ENCODE measurements around the gene JAKMIP1.
"Not testable (repeated sequence)": the region's sequence is repeated elsewhere in the genome, so short reads cannot be mapped to it uniquely, and the experiment has no call there.

JAKMIP1 gene

DNA sequence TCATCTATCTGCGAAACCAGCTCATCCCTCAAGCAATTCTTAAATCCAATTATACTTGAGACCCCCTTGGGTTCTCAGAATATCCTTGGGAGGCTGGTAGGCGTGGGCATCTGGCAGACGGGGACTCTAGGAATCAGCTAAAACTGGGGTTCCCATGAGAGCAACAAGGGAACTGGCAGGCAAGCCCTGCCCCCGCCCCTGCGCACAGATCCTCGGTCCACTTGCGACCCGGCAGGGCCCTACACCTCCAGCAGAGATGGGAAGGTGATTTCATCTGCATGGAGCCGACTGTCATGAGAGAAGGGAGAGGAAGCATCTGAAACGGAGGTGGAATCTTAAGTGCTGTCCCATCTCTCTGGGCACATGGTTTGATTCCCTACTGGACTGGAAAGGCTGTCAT lies 172.2 kb downstream of the JAKMIP1 start:
- DNase-seq, result no peak

- no peak for DNase-seq
These were observed 173.0 kb downstream of the JAKMIP1 start for GRCh38 chr4:6027392-6027791.

GRCh38 chr4:6024313-6024960 lies 175.9 kb downstream of the JAKMIP1 start:
- DNase-seq, result no peak

- DNase-seq, result no peak
These were observed 176.6 kb downstream of the JAKMIP1 start for GRCh38 chr4:6023731-6024130.

- DNase-seq, result no peak
These were observed 177.6 kb downstream of the JAKMIP1 start for GRCh38 chr4:6022607-6023288.

DNA sequence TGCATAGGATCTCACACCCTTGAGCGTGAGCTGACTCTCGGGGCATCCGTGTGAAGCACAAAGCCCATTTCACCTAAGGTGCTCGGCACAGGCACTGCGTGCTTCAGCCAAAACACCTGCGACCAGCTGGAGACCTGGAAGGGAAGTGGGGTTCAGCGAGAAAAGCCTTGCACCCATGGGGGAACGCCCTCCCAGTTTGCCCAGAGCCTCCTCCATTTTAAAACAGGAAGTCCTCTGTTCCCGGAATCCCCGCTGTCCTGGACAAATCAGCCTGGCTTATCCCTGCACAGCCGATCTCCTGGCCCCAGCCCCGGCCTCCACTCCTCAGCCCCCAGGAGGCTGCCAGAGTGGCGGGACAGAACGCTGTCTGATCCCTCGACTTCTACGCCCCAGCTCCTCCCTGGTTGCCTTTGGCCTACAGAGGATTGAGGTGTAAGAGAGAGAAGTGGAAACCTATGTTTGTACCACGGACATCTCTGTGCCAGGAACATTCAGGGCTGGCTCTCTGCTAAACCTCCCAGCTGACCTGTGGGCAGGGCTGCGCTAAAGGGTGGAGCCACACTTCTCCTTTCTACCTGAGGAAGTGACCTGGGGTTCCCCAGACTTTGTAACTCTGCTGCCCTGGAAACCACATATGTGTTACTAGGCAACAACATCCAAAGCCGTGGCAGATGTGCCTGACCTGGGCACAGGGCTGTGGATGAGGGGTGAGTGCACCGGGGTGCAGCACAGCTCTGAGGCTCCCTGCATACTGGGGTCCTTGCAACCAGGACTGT lies 178.3 kb downstream of the JAKMIP1 start:
- no peak for DNase-seq

DNA sequence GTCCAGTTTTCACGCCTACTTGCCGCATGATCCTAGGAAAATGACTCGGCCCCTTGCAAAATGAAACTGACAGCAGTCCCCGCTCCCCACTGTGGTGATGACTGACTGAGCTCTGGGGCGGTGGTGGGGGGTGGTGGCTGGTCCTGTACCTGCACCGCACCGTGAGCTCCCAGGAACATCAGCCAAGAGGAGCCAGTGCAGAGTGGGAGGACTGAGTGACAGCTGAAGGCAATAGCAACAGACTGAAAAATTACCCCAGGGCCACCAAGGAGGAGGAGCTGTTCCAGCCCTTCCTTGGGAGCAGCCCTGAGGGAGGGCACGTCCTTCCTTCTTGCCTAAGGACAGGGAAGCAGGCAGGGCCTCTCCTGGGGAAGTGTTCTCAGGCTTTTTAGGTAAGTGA lies 179.7 kb downstream of the JAKMIP1 start:
- no peak for DNase-seq

DNA sequence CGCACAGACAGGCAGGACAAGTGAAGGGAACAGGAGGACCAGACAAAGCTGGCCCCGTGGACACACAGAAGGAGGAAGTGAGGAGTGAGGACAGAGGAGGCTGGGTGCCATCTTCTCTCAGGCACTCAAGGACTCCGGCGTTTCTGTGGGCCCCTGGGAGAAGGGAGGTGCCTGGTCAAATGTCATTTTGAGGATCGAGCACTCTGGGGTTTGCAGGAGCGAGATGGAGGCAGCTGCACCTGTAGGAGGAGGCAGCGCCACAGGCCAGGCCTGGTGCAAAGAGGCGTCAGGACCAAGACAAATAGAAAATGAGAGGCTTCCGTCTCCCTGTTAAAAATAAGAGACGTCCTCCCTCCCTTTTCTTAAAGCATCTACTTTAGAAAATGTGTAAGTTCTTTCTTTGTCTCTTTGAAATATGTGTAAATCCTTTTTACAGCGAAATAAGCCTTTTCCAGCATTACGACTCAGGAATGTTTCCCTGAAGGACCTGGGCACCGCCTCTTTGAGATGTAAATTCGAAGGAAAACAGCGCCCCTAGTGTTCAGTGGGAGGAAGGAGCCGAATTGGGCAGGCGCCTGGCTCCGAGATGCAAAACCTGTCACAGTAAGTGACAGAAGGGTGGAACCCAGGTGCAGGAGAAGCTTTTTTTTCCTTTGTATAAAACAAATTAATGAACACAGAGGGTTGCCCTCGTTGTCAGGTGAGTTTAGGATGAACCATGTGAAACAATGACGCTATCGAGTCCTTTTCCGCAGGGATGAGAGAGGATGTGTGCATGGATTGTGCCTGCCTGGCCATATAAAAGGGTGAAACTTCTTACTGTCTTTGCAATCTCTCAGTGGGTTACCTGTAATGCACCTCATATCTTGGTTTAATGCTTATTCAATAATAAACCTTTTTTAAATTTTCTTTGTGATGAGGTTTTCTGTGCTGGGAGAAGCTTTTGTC lies 180.8 kb downstream of the JAKMIP1 start:
- peak; percentile 3 for DNase-seq

- DNase-seq, result no peak
These were observed 182.0 kb downstream of the JAKMIP1 start, which contains the start of gene C4orf50 for GRCh38 chr4:6018331-6018730. Gene C4orf50 (minus strand): TSS chr4:6018431.

- no peak for DNase-seq
These were observed 182.5 kb downstream of the JAKMIP1 start for GRCh38 chr4:6017800-6018199.

DNA sequence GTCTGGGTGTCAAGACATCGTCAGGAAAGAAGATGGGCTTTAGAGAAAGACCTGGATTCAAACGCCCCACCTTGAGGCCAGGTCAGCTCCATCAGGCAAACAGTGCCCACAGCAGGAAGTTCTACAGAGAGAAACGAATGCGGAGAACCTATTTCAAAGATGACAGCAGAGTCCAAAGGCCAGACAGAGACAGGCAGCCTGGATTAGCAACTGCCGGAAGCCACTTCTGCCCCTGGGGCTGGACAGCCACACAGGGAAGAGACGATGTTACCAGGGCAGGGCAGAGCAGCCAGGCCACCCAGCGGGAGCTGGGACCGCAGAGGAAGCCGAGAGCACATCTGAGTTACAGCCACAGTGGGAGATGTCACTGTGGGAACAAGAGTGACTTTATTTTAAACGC lies 183.3 kb downstream of the JAKMIP1 start:
- DNase-seq, result no peak

- no peak for DNase-seq
These were observed 186.8 kb downstream of the JAKMIP1 start for GRCh38 chr4:6013564-6013963.

GRCh38 chr4:6012200-6012599 lies 188.1 kb downstream of the JAKMIP1 start:
- DNase-seq, result no peak

DNA sequence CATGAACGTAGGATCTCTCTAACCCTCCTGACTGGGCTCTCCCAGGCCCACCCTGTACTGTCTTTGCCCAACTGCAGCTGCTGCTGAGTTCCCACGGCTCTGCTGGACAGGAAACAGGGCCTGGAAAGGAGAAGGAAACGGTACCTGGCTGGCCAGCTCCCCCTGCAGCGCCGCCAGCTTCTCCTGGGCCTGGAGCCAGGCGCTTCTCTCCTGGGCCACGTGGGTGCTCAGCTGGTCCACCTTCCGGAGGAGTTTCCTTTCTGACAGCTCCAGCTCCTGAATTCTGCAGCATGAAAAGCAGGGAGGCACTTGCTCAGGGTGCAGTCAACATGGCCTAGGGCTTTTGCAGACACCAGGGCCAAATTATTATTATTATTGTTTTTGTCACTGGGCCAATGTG lies 188.7 kb downstream of the JAKMIP1 start:
- DNase-seq, result no peak

- DNase-seq, result no peak
These were observed 189.1 kb downstream of the JAKMIP1 start for GRCh38 chr4:6011271-6011671.

- DNase-seq, result no peak
These were observed 189.6 kb downstream of the JAKMIP1 start for GRCh38 chr4:6010789-6011188.

DNA sequence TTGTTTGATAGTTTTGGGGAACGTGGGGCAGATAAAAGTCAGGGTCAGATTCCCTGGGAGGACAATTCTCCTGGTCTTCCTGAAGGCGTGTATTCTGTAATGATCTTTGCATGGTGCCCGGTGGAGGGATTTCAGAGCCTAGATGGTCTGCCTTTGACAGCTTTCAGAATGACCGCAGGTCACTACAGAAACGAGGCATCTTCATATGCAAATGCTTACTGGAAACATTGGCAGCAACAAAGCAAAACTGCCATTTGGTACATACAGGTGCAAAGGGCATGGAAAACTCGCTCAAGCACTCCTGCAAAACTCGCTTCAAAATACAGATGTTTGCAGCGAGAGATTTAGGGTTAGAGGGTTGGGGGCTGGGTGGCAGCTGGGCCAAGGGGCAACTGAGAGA lies 190.9 kb downstream of the JAKMIP1 start:
- DNase-seq, result no peak

- DNase-seq, result no peak
These were observed 191.5 kb downstream of the JAKMIP1 start for GRCh38 chr4:6008766-6009385.

DNA sequence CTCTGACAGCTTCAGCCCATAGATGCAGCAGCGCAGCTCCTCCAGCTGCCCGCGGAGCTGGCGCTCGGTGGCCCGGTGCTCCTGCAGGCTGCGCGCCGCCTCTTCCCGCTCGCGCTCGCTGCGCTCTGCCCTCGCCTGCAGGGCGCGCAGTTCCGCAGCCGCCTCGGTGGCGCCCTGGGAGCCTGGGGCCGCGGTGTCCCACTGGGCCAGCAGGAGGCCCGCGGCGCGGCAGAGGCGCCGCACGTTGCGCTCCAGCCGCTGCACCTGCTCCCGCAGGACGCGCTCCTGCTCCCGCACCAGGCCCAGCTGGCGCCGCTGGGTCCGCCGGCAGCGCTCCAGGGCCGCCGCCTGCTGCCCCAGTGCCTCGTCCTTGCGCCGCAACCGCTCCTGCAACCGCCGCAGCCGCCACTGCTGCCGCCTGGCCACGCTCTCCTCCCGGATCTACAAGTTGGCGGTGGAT lies 192.2 kb downstream of the JAKMIP1 start:
- no peak for DNase-seq

- no peak for DNase-seq
These were observed 195.2 kb downstream of the JAKMIP1 start for GRCh38 chr4:6005175-6005574.

GRCh38 chr4:6003485-6003884 lies 196.9 kb downstream of the JAKMIP1 start:
- DNase-seq, result not testable (repeated sequence)

DNA sequence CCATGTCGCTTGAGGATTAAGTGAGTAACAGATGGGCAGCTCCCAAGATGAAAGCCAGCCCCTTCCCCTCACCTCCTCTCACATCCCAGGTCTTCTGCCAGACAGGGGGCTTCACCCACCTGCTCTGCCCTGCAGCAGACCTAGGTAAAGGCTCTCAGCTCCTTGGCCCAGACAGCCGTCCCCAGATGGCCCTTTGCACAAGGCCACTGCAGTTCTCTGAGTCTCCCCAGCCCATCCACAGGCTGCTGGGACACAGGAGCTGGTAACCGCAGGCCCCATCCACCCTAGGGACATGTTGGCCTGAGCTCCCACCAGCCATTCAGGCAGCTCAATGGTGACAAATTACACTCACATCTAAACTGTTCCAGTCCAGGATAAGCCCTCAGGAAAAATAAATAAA lies 197.4 kb downstream of the JAKMIP1 start:
- DNase-seq, result no peak

Measured in HCEC 1CT (cell line).